Measurements from ENCODE around the gene KCNIP1. TPM values are rescaled to one million over a fixed set of nuclear protein-coding genes. Genes with fewer than 3 reads are reported as not detected.
A peak's percentile ranks its signal among the peaks of the same experiment; 100 is the strongest.

Gene KCNIP1
- total RNA-seq, 2 donors from 2014 or later = not detected

- no peaks in the 10 kb centered on the region for H3K9me3 Mint-ChIP-seq
- H3K27me3 Mint-ChIP-seq = peaks cover 24 to 33% of the 10 kb centered on the region in 2 donors
- H3K4me3 Mint-ChIP-seq = no peak overlapping the region
- H3K4me1 Mint-ChIP-seq (ENCODE audit: low read depth in 2 of 2) = peaks cover 0 to 4% of the 10 kb centered on the region in 2 donors
- H3K36me3 Mint-ChIP-seq = no peaks in the 10 kb centered on the region
- ATAC-seq (no peak), DNase-seq (ENCODE audit: low spot score) (no peak)
- H3K27ac Mint-ChIP-seq = no peak overlapping the region
Observed at GRCh38 chr5:170642776-170643436, 139.1 kb downstream of the KCNIP1 start.

- Mint-ChIP-seq H3K27ac (no peak overlapping the region), H3K4me1 (ENCODE audit: low read depth in 2 of 2) (peaks cover 0 to 2% of the 10 kb centered on the region in 2 donors), H3K4me3 (no peak overlapping the region), H3K36me3 (no peaks in the 10 kb centered on the region), H3K9me3 (no peaks in the 10 kb centered on the region), H3K27me3 (peaks cover 27 to 40% of the 10 kb centered on the region in 2 donors)
- ATAC-seq = peak in 1 of 2 donors; percentile 4
- no peak for DNase-seq (ENCODE audit: low spot score)
Observed at GRCh38 chr5:170643591-170643990, 139.8 kb downstream of the KCNIP1 start.

GRCh38 chr5:170644501-170644900 lies 140.7 kb downstream of the KCNIP1 start:
- Mint-ChIP-seq H3K27me3 (peaks cover 26 to 41% of the 10 kb centered on the region in 2 donors), H3K9me3 (no peaks in the 10 kb centered on the region), H3K36me3 (no peaks in the 10 kb centered on the region), H3K4me1 (ENCODE audit: low read depth in 2 of 2) (no peaks in the 10 kb centered on the region), H3K27ac (no peak overlapping the region), H3K4me3 (no peak overlapping the region)
- DNase-seq (ENCODE audit: low spot score) (no peak), ATAC-seq (no peak)

GRCh38 chr5:170648541-170648940 lies 144.7 kb downstream of the KCNIP1 start:
- Mint-ChIP-seq H3K27ac (no peak overlapping the region), H3K4me3 (no peak overlapping the region), H3K27me3 (peaks cover 21 to 55% of the 10 kb centered on the region in 2 donors), H3K9me3 (no peaks in the 10 kb centered on the region), H3K4me1 (ENCODE audit: low read depth in 2 of 2) (no peaks in the 10 kb centered on the region), H3K36me3 (no peaks in the 10 kb centered on the region)
- ATAC-seq (no peak), DNase-seq (ENCODE audit: low spot score) (no peak)

GRCh38 chr5:170650850-170651249 lies 147.0 kb downstream of the KCNIP1 start:
- no peak for DNase-seq (ENCODE audit: low spot score)
- Mint-ChIP-seq H3K4me1 (ENCODE audit: low read depth in 2 of 2) (no peaks in the 10 kb centered on the region), H3K4me3 (no peak overlapping the region), H3K27ac (no peak overlapping the region), H3K9me3 (no peaks in the 10 kb centered on the region), H3K36me3 (no peaks in the 10 kb centered on the region), H3K27me3 (peaks cover 14 to 38% of the 10 kb centered on the region in 2 donors)
- ATAC-seq = no peak

GRCh38 chr5:170651604-170652277 lies 147.9 kb downstream of the KCNIP1 start:
- Mint-ChIP-seq H3K27ac (no peak overlapping the region), H3K4me3 (no peak overlapping the region), H3K27me3 (peaks cover 8 to 29% of the 10 kb centered on the region in 2 donors), H3K9me3 (no peaks in the 10 kb centered on the region), H3K36me3 (no peaks in the 10 kb centered on the region), H3K4me1 (ENCODE audit: low read depth in 2 of 2) (no peaks in the 10 kb centered on the region)
- DNase-seq (ENCODE audit: low spot score) = no peak
- no peak for ATAC-seq

GRCh38 chr5:170655476-170655875 lies 151.7 kb downstream of the KCNIP1 start:
- ATAC-seq (no peak), DNase-seq (ENCODE audit: low spot score) (no peak)
- Mint-ChIP-seq H3K4me1 (ENCODE audit: low read depth in 2 of 2) (no peaks in the 10 kb centered on the region), H3K9me3 (no peaks in the 10 kb centered on the region), H3K36me3 (no peaks in the 10 kb centered on the region), H3K27me3 (peaks cover 5 to 11% of the 10 kb centered on the region in 2 donors), H3K4me3 (no peak overlapping the region), H3K27ac (no peak overlapping the region)

GRCh38 chr5:170655920-170656319 lies 152.1 kb downstream of the KCNIP1 start:
- H3K27ac Mint-ChIP-seq = no peak overlapping the region
- ATAC-seq = peak in 1 of 2 donors; percentile 4
- H3K4me3 Mint-ChIP-seq = no peak overlapping the region
- H3K36me3 Mint-ChIP-seq = no peaks in the 10 kb centered on the region
- no peaks in the 10 kb centered on the region for H3K9me3 Mint-ChIP-seq
- no peak for DNase-seq (ENCODE audit: low spot score)
- H3K27me3 Mint-ChIP-seq = peaks cover 7 to 11% of the 10 kb centered on the region in 2 donors
- no peaks in the 10 kb centered on the region for H3K4me1 Mint-ChIP-seq (ENCODE audit: low read depth in 2 of 2)

- no peaks in the 10 kb centered on the region for H3K9me3 Mint-ChIP-seq
- DNase-seq (ENCODE audit: low spot score) (no peak), ATAC-seq (peak; percentile 21 to 44)
- H3K27ac Mint-ChIP-seq = no peak overlapping the region
- H3K4me1 Mint-ChIP-seq (ENCODE audit: low read depth in 2 of 2) = no peaks in the 10 kb centered on the region
- peaks cover 8 to 15% of the 10 kb centered on the region in 2 donors for H3K27me3 Mint-ChIP-seq
- H3K4me3 Mint-ChIP-seq = no peak overlapping the region
- no peaks in the 10 kb centered on the region for H3K36me3 Mint-ChIP-seq
Observed at GRCh38 chr5:170656346-170656745, 152.5 kb downstream of the KCNIP1 start.

GRCh38 chr5:170660531-170660930 lies 156.7 kb downstream of the KCNIP1 start:
- Mint-ChIP-seq H3K27ac (no peak overlapping the region), H3K27me3 (peaks cover 21 to 22% of the 10 kb centered on the region in 2 donors), H3K4me3 (no peak overlapping the region), H3K9me3 (no peaks in the 10 kb centered on the region), H3K36me3 (no peaks in the 10 kb centered on the region), H3K4me1 (ENCODE audit: low read depth in 2 of 2) (no peaks in the 10 kb centered on the region)
- ATAC-seq (no peak), DNase-seq (ENCODE audit: low spot score) (no peak)

- Mint-ChIP-seq H3K4me3 (no peak overlapping the region), H3K27ac (no peak overlapping the region), H3K27me3 (peaks cover 21 to 22% of the 10 kb centered on the region in 2 donors), H3K4me1 (ENCODE audit: low read depth in 2 of 2) (no peaks in the 10 kb centered on the region), H3K36me3 (no peaks in the 10 kb centered on the region), H3K9me3 (no peaks in the 10 kb centered on the region)
- no peak for DNase-seq (ENCODE audit: low spot score)
- no peak for ATAC-seq
Observed at GRCh38 chr5:170662966-170663365, 159.1 kb downstream of the KCNIP1 start.

GRCh38 chr5:170678811-170679210 lies 175.0 kb downstream of the KCNIP1 start:
- DNase-seq (ENCODE audit: low spot score) (no peak), ATAC-seq (no peak)
- peaks cover 0 to 3% of the 10 kb centered on the region in 2 donors for H3K4me1 Mint-ChIP-seq (ENCODE audit: low read depth in 2 of 2)
- H3K4me3 Mint-ChIP-seq = no peak overlapping the region
- no peaks in the 10 kb centered on the region for H3K36me3 Mint-ChIP-seq
- H3K27ac Mint-ChIP-seq = no peak overlapping the region
- H3K27me3 Mint-ChIP-seq = peaks cover 23 to 53% of the 10 kb centered on the region in 2 donors
- H3K9me3 Mint-ChIP-seq = no peaks in the 10 kb centered on the region

GRCh38 chr5:170681013-170681433 lies 177.2 kb downstream of the KCNIP1 start:
- Mint-ChIP-seq H3K36me3 (no peaks in the 10 kb centered on the region), H3K4me1 (ENCODE audit: low read depth in 2 of 2) (peaks cover 0 to 3% of the 10 kb centered on the region in 2 donors), H3K27ac (no peak overlapping the region), H3K27me3 (peaks cover 25 to 58% of the 10 kb centered on the region in 2 donors), H3K4me3 (peak overlapping the region; percentile 0), H3K9me3 (no peaks in the 10 kb centered on the region)
- no peak for DNase-seq (ENCODE audit: low spot score)
- ATAC-seq = peak; percentile 83 to 88

- H3K27me3 Mint-ChIP-seq = peaks cover 29 to 67% of the 10 kb centered on the region in 2 donors
- H3K9me3 Mint-ChIP-seq = no peaks in the 10 kb centered on the region
- no peaks in the 10 kb centered on the region for H3K36me3 Mint-ChIP-seq
- no peaks in the 10 kb centered on the region for H3K4me1 Mint-ChIP-seq (ENCODE audit: low read depth in 2 of 2)
- DNase-seq (ENCODE audit: low spot score) (no peak), ATAC-seq (no peak)
- H3K27ac Mint-ChIP-seq = no peak overlapping the region
- no peak overlapping the region for H3K4me3 Mint-ChIP-seq
Observed at GRCh38 chr5:170691657-170692056, 187.8 kb downstream of the KCNIP1 start.
